ENCODE data around the gene CREBBP. TPM values are rescaled to one million over a fixed set of nuclear protein-coding genes. Genes with fewer than 3 reads are reported as not detected.

CREBBP gene
- total and polyA plus RNA-seq, 2 donors (not counting 3 experiments of a cell fraction or from before 2014, with no cell fraction given): 13.8 to 72.7 TPM

GRCh38 chr16:3774819-3775218 is 105.7 kb downstream of the CREBBP start:
- Histone ChIP-seq H3K4me2 (ENCODE audit: insufficient read depth, low read length) (no peak overlapping the region), H3K4me3 (replicated peaks in 1 of 3; ENCODE audit: insufficient read depth in 1 of 3, low read depth in 1 of 3, low read length in 3 of 3) (no peak overlapping the region), H4K20me1 (replicated peaks; ENCODE audit: control insufficient read depth, extremely low read depth, insufficient read depth, low read length) (no peaks in the 10 kb centered on the region), H3K9me1 (replicated peaks; ENCODE audit: control insufficient read depth, extremely low read depth, insufficient read depth, low read length) (no peaks in the 10 kb centered on the region), H3K9me3 (replicated peaks; ENCODE audit: control insufficient read depth, insufficient read depth, low read length) (no peaks in the 10 kb centered on the region), H3K27me3 (ENCODE audit: control insufficient read depth in 2 of 2, insufficient read depth in 2 of 2, low read length in 2 of 2) (no peaks in the 10 kb centered on the region), H2AFZ (ENCODE audit: low read depth, low read length) (no peak overlapping the region), H3K4me1 (ENCODE audit: control insufficient read depth, extremely low read depth, insufficient read depth, low read length) (no peaks in the 10 kb centered on the region), H3K79me2 (ENCODE audit: control insufficient read depth, insufficient read depth, low read length) (no peaks in the 10 kb centered on the region), H3K27ac (ENCODE audit: insufficient read depth, low read depth, low read length) (no peak overlapping the region), H3K9ac (replicated peaks; ENCODE audit: extremely low read depth, insufficient read depth, low read length) (no peak overlapping the region), H3K36me3 (ENCODE audit: control insufficient read depth in 2 of 2, extremely low read depth in 1 of 2, insufficient read depth in 2 of 2, low read length in 2 of 2) (peaks cover 30 to 44% of the 10 kb centered on the region in 2 experiments)
- no TSS peak for BruUV-seq (replicated peaks)
- DNase-seq (ENCODE audit: low read depth, low spot score) (no peak), FAIRE-seq (no peak)
- dilution Hi-C loops (cut with MboI; ENCODE audit: extremely low pct_ligation_motif_present, low sequenced_read_pairs): no loop called here
- CTCF ChIA-PET: no interaction called here
- POLR2A ChIA-PET: no interaction called here
- no peak for TF ChIP-seq JUN (IDR thresholded peaks at IDR 0.05; ENCODE audit: borderline replicate concordance, insufficient read depth, insufficient read length, low read depth)
- TF ChIP-seq FOS (IDR thresholded peaks at IDR 0.05; ENCODE audit: borderline replicate concordance, insufficient read depth, low read length): no peak
- intact Hi-C loops (cut with micrococcal nuclease): no loop called here

GRCh38 chr16:3774156-3774767 is 106.3 kb downstream of the CREBBP start:
- H3K4me2 ChIP-seq (ENCODE audit: insufficient read depth, low read length): no peak overlapping the region

More at GRCh38 chr16:3774156-3774767, 106.3 kb downstream of the CREBBP start:
- no peak for DNase-seq (ENCODE audit: low read depth, low spot score)
- Histone ChIP-seq H3K4me1 (ENCODE audit: control insufficient read depth, extremely low read depth, insufficient read depth, low read length) (no peaks in the 10 kb centered on the region), H3K27ac (ENCODE audit: insufficient read depth, low read depth, low read length) (no peak overlapping the region), H3K9me1 (replicated peaks; ENCODE audit: control insufficient read depth, extremely low read depth, insufficient read depth, low read length) (no peaks in the 10 kb centered on the region), H3K36me3 (ENCODE audit: control insufficient read depth in 2 of 2, extremely low read depth in 1 of 2, insufficient read depth in 2 of 2, low read length in 2 of 2) (peaks cover 34 to 44% of the 10 kb centered on the region in 2 experiments), H3K79me2 (ENCODE audit: control insufficient read depth, insufficient read depth, low read length) (no peaks in the 10 kb centered on the region), H4K20me1 (replicated peaks; ENCODE audit: control insufficient read depth, extremely low read depth, insufficient read depth, low read length) (no peaks in the 10 kb centered on the region), H3K4me3 (replicated peaks in 1 of 3; ENCODE audit: insufficient read depth in 1 of 3, low read depth in 1 of 3, low read length in 3 of 3) (no peak overlapping the region), H3K9me3 (replicated peaks; ENCODE audit: control insufficient read depth, insufficient read depth, low read length) (no peaks in the 10 kb centered on the region), H3K9ac (replicated peaks; ENCODE audit: extremely low read depth, insufficient read depth, low read length) (no peak overlapping the region), H3K27me3 (ENCODE audit: control insufficient read depth in 2 of 2, insufficient read depth in 2 of 2, low read length in 2 of 2) (no peaks in the 10 kb centered on the region), H2AFZ (ENCODE audit: low read depth, low read length) (no peak overlapping the region)
- no TSS peak for BruUV-seq (replicated peaks)
- POLR2A ChIA-PET: no interaction called here
- CTCF ChIA-PET: interaction anchor here (2.5 kb wide), 1 partner anchor 104 kb away, joined by 13 read pairs; no protein-coding TSS in a partner anchor
- dilution Hi-C loops (cut with MboI; ENCODE audit: extremely low pct_ligation_motif_present, low sequenced_read_pairs) (no loop called here), intact Hi-C loops (cut with micrococcal nuclease) (no loop called here)
- FAIRE-seq: no peak
- TF ChIP-seq JUN (IDR thresholded peaks at IDR 0.05; ENCODE audit: borderline replicate concordance, insufficient read depth, insufficient read length, low read depth) (no peak), POLR2AphosphoS5 (IDR thresholded peaks at IDR 0.05; ENCODE audit: insufficient read depth, low read depth, low read length) (no peak)

Data from endothelial cell of umbilical vein (primary cell).